RKO (cell line): ENCODE data around the gene CCDC88C.
"Not testable (repeated sequence)": the region's sequence is repeated elsewhere in the genome, so short reads cannot be mapped to it uniquely, and the experiment has no call there.

Experiments used
- DNase-seq: peaks from one replicate; pipeline ENCODE4 v3.0.0-alpha.2; 2016; ENCODE audit warnings: low spot score

The CCDC88C gene

GRCh38 chr14:91418387-91419043 is 895 bp upstream of the CCDC88C start:
- peak; percentile 80 for DNase-seq

DNA sequence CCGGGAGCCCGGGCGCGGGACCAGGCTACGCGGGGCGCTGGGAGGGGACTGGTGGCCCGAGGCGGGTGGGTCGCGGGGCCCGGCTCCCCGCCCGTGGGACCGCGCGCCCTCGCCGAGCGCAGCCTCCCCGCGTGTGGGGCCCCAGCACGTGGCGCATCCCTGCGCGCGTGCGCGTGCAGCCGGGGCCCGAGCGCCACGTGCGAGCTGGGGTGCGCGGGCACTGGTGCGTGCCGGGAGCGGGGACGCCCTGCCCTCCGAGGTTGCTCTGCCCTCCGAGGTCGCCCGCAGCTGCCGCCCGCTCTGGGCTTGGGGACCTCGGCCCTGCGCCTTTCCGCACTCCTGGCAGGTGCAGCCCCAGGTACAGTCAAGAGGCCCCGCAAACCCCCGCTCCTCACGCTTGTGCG is 365 bp upstream of the CCDC88C start:
- DNase-seq: peak; percentile 69

DNA sequence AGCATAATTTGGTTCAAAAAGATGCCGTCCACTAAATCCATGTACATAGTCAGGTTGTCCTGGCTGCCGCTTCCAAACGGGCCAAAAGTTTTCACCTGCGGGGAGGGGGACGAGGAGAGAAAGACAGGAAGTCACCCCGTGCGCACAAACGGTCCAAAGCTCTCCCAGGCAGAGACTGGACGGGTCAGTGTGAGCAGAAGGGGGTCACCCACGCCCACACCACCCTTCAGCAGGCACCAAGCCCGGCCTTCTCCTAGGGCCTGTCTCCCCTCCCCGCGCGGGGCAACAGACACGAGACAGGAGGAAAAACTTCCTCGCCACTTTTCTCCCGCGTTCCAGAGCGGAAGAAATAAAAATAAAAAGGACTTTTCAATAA is 888 bp downstream of the CCDC88C start:
- peak; percentile 60 for DNase-seq

- peak; percentile 46 for DNase-seq
These were observed 1.6 kb downstream of the CCDC88C start for GRCh38 chr14:91415794-91416743.

DNA sequence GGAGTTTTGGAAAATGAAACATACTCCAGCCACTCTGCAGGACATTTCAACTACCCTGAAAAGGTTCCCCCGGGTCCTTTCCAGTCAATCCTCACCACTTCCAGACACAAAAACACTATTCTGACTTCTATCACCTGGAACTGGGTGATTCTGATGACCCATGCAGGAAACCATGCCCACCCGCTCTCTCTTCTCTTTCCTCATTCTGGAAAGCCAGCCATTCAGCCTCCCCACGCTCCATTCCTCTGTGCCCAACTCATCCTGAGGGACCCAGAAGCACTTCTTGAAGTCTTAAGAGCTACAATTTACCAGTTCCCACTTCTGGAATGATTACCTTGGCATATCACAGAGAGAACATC is 3.2 kb downstream of the CCDC88C start:
- no peak for DNase-seq

- no peak for DNase-seq
These were observed 3.8 kb downstream of the CCDC88C start for GRCh38 chr14:91413547-91414474.

DNA sequence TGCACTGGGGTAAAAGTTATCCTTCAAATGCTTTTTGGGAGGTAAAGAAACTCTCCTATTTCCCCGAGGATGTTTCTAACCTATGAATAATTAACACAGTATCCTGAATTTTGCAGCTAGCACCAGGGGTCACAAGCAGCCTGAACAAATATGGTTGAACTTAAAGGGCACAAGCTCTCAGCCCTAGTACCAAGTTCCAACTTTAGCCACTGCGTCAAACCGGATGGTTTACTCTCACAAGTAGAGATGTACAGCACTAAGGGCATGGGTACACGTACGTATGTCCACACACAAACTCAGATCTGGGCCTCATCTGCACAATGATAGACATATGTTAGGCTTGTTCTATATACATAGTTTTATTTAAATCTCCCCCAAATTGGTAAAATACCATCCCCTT is 4.7 kb downstream of the CCDC88C start:
- no peak for DNase-seq

DNA sequence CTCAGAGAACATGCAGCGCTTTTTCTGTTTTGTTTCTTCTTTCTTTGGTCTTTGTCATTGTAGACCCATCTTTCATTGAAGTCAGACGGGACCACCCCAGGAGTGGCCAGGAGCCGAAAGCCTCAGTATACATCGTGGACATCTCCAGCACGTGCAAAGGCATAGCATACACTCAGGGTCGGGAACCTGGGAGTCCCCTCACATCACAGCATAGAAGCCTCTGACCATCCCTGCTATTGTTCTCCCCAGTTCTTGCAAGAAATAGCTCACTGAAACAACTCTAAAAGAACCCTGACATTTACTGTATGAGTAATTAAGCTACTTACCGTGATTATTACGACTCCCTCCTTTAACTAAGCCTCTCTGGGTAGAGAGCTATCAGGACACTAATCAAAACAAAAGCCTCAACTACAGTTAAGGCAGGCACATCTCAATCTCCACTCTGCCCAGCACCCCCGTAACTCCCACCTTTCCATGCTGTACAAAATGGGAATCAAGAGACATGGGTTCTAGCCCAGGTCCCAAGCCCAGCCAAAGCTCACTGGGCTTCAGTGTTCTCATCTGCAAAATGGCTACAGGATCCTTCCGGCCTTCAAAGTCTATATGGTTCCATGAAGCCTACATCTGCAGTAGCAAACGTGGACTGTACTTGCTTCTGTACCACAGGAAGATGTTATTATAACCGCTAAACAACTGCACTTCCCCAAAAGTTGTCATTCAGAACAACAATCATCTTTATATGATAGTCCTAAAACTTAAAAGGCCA is 6.7 kb downstream of the CCDC88C start:
- DNase-seq: no peak

DNA sequence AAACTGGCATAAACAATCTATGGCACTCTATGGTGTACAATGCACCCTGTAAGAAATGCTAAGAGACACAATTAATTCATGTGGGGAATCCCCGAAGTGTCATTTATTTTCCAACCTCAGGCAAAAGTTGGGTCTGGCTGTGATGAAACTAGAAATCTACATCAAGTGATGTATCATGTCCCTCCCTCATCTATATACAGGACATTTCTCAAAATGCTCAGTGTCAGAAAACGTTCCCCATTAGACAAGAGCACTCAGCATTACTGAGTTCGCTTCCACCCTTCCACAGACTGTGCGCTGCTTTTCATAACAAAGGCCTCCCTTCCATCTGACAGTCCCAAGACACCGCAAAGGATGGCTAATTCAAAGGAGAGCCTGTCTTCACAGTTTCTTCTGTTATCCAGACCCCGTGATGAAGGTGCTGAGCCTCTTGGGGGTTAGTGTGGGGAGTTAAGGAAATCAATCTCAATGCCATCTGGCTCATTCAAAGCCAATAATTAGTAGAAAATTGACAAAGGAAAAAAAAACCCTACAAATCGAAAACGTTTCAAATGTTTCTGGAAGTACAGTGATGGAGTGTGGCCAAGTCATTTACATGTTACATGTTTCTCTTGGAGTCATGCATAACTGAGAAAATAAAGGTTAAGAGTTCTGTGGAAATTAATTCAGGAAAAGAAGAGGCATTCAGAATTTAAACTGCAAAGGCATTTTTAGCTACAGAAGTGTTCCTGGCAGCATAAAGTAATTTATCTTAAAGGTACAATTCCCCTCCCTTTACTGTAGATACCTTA is 7.5 kb downstream of the CCDC88C start:
- DNase-seq: no peak

GRCh38 chr14:91409240-91409639 is 8.4 kb downstream of the CCDC88C start:
- not testable (repeated sequence) for DNase-seq

- DNase-seq: no peak
These were observed 10.6 kb downstream of the CCDC88C start for GRCh38 chr14:91406982-91407381.

DNA sequence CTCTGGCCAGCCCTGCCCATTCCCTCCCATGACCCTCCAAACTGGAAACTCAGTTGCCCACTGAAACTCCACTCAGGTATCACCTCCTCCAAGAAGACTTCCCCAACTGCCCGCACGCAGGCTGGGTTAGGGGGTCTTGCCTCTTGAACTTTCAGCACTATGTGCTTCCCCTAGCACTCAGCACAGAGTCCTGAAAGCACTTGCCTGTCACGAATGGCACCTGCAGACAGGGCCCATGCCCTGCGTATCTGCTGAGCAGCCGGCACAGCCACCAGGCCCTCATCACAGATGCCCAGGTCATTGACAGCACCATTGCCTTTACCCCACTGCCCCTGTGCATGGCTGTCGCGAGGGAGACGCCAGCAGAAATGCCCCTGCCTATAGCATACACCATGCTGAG is 11.2 kb downstream of the CCDC88C start:
- DNase-seq: no peak

GRCh38 chr14:91405724-91406435 is 11.7 kb downstream of the CCDC88C start:
- DNase-seq: no peak

GRCh38 chr14:91405241-91405721 is 12.3 kb downstream of the CCDC88C start:
- DNase-seq: no peak

DNA sequence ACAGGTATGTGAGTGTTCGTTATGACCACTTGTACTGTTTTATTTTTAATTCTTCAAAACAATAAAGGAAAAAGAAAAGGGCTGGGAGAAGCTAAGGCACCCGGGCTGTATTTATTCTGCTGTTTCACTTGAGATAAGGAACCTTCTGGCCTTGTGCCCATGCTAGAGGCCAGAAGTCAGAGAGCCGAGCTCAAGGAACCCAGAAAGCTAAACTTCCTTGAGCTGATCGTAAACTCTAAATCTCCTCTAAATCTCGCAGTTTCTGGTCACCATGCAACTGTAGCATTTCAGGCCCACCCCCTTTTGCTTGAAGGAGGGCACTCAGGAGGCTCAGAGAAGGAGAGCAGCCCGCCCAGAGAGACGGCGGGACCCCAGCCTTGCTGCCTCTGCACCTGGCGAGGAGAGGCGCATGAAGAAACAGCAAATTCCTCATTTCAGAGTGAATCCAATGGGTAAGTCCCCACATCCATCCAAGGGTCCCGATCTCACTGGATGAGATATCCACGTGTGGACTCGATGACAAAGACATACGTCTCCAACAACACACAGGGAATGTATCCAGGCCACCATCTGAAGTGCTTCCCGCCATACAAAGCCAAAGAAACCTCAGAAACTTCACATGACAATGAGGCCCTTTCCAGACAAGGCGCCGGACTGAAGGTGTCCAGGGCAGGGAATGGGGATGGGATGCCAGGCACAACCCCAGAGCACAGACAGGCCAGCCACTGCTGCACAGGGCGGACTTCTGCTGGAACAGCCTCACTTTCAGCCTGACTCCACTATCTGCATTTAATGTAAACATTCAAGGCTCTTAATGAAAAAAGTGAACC is 14.6 kb downstream of the CCDC88C start:
- DNase-seq: no peak

DNA sequence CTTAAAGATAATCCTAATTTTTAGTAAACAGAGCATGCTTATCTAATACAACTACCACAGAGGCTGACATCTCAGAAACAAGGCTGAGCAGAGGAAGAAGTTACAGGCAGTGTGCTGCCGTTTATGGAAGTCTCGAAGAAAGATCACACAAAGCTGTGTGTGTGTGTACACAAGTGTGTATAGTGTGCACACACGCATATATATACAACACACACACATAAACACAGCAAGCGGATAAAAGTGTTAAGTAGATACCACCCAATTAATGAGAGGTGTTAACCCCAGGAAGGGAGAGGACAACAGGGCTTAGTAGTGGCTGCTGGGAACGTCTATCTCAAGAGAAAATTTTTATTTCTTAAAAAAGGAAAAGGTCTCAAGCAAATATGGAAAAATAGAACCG is 15.3 kb downstream of the CCDC88C start:
- DNase-seq: no peak

DNA sequence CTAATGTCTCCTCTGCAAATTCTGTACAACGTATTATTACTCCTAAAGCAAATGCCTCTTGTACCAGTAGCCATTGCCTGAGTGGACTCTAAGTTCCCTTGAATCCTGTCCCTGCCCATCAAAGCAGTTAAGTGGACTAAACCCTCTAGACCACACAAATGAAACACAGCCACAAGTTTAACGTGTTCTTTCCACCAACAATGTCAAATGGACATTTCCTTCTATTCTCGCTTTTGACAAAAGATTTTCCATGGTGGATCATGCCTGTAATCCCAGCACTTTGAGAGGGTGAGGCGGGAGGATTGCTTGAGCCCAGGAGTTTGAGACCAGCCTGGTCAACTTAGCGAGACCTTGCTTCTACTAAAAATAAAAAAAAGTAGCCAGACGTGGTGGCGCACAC is 15.9 kb downstream of the CCDC88C start:
- no peak for DNase-seq

- no peak for DNase-seq
These were observed 16.9 kb downstream of the CCDC88C start for GRCh38 chr14:91400696-91401095.
